ENCODE measurements around the gene IRX3. TPM values are rescaled to one million over a fixed set of nuclear protein-coding genes. Genes with fewer than 3 reads are reported as not detected.

IRX3 gene
- total RNA-seq, 6 experiments from 2014 or later: 0.25 to 1.3 (median 0.61) TPM

- Histone ChIP-seq H3K9me3 (no peaks in the 10 kb centered on the region), H3K27ac (no peak overlapping the region), H3K4me1 (no peaks in the 10 kb centered on the region), H3K36me3 (no peaks in the 10 kb centered on the region), H3K4me3 (no peak overlapping the region), H3K27me3 (no peaks in the 10 kb centered on the region)
- TF ChIP-seq CTCF (IDR thresholded peaks at IDR 0.05): no peak
- no peak for TF ChIP-seq POLR2A (IDR thresholded peaks at IDR 0.05)
- intact Hi-C loops (cut with DNase I): no loop called here
- ATAC-seq (no peak), DNase-seq (no peak)
- WGBS (ENCODE audit: insufficient coverage, low coverage, low lambda C conversion rate, missing lambda C conversion rate): 100% methylated on average over 1 of the region's 4 CpGs
These were observed 40.1 kb downstream of the IRX3 start for GRCh38 chr16:54246454-54246821.

- intact Hi-C loops (cut with DNase I): no loop called here
- no peaks in the 10 kb centered on the region for H3K36me3 ChIP-seq
- H3K27ac ChIP-seq: no peak overlapping the region
- no peak for TF ChIP-seq POLR2A (IDR thresholded peaks at IDR 0.05)
- TF ChIP-seq CTCF (IDR thresholded peaks at IDR 0.05): no peak
- H3K27me3 ChIP-seq: no peaks in the 10 kb centered on the region
- DNase-seq (no peak), ATAC-seq (no peak)
- no peak overlapping the region for H3K4me3 ChIP-seq
- no peaks in the 10 kb centered on the region for H3K4me1 ChIP-seq
- no peaks in the 10 kb centered on the region for H3K9me3 ChIP-seq
- 88% methylated on average over 3 of the region's 4 CpGs for WGBS (ENCODE audit: insufficient coverage, low coverage, low lambda C conversion rate, missing lambda C conversion rate)
These were observed 40.7 kb downstream of the IRX3 start for GRCh38 chr16:54245788-54246453.

GRCh38 chr16:54244061-54244886, 42.3 kb downstream of the IRX3 start:
- intact Hi-C loops (cut with DNase I): no loop called here
- H3K36me3 ChIP-seq: no peaks in the 10 kb centered on the region
- peak in 2 of 4 donors; percentile 14 to 38 for ATAC-seq
- TF ChIP-seq POLR2A (IDR thresholded peaks at IDR 0.05): no peak
- TF ChIP-seq CTCF (IDR thresholded peaks at IDR 0.05): no peak
- no peak overlapping the region for H3K27ac ChIP-seq
- WGBS (ENCODE audit: insufficient coverage, low coverage, low lambda C conversion rate, missing lambda C conversion rate): 21% methylated on average over 7 of the region's 11 CpGs
- no peaks in the 10 kb centered on the region for H3K4me1 ChIP-seq
- H3K9me3 ChIP-seq: no peaks in the 10 kb centered on the region
- DNase-seq: no peak
- H3K27me3 ChIP-seq: no peaks in the 10 kb centered on the region
- H3K4me3 ChIP-seq: no peak overlapping the region

GRCh38 chr16:54243202-54243601, 43.4 kb downstream of the IRX3 start:
- TF ChIP-seq CTCF (IDR thresholded peaks at IDR 0.05) (no peak), POLR2A (IDR thresholded peaks at IDR 0.05) (no peak)
- H3K36me3 ChIP-seq: no peaks in the 10 kb centered on the region
- intact Hi-C loops (cut with DNase I): no loop called here
- H3K27me3 ChIP-seq: no peaks in the 10 kb centered on the region
- H3K4me3 ChIP-seq: no peak overlapping the region
- H3K9me3 ChIP-seq: no peaks in the 10 kb centered on the region
- H3K4me1 ChIP-seq: no peaks in the 10 kb centered on the region
- no peak for DNase-seq
- H3K27ac ChIP-seq: no peak overlapping the region
- 74% methylated on average over 6 of the region's 6 CpGs for WGBS (ENCODE audit: insufficient coverage, low coverage, low lambda C conversion rate, missing lambda C conversion rate)
- no peak for ATAC-seq

All from right lobe of liver (tissue), 6 donors.